Osteoblast (primary cell): ENCODE data around the gene RIN3. TPM values are rescaled to one million over a fixed set of nuclear protein-coding genes. Genes with fewer than 3 reads are reported as not detected.

Experiments
- DNase-seq: peaks from one replicate; pipeline ENCODE4 v3.0.0; 2011; ENCODE audit warnings: low spot score, mixed read lengths; ENCODE audit not compliant: insufficient read length; ENCODE audit errors: missing footprints
- H2AFZ ChIP-seq: 2 replicates; pipeline ENCODE4 v1.6.0; 2011; ENCODE audit warnings: mild to moderate bottlenecking, low read length
- H3K27ac ChIP-seq: 2 replicates; pipeline ENCODE4 v1.5.1; 2011; ENCODE audit warnings: mild to moderate bottlenecking, low read depth, low read length, moderate library complexity
- H3K27me3 ChIP-seq: 2 replicates; pipeline ENCODE4 v1.6.0; 2012; ENCODE audit warnings: mild to moderate bottlenecking, control low read depth, inconsistent platforms, low read length, moderate library complexity; ENCODE audit not compliant: insufficient read depth
- H3K36me3 ChIP-seq: 2 replicates; pipeline ENCODE4 v1.5.1; 2011; ENCODE audit warnings: mild to moderate bottlenecking, low read length, control low read depth, moderate library complexity; ENCODE audit not compliant: insufficient read depth
- H3K4me1 ChIP-seq: 2 replicates; pipeline ENCODE4 v1.5.1; 2011; ENCODE audit warnings: mild to moderate bottlenecking, low read length, control low read depth, moderate library complexity; ENCODE audit not compliant: insufficient read depth
- H3K4me2 ChIP-seq: 2 replicates; pipeline ENCODE4 v1.6.0; 2011; ENCODE audit warnings: mild to moderate bottlenecking, low read length; ENCODE audit not compliant: insufficient read depth
- H3K4me3 ChIP-seq: fragments of 200-600 bp; sonication (generic); 3 replicates; pipeline ENCODE4 v1.5.1; 2012; ENCODE audit warnings: mild to moderate bottlenecking, low read length, inconsistent platforms; ENCODE audit not compliant: insufficient read depth
- H3K79me2 ChIP-seq: 2 replicates; pipeline ENCODE4 v1.6.0; 2012; ENCODE audit warnings: mild to moderate bottlenecking, low read length, control low read depth, inconsistent platforms; ENCODE audit not compliant: insufficient read depth
- H3K9me3 ChIP-seq: 2 replicates; pipeline ENCODE4 v1.5.1; 2011; ENCODE audit warnings: low read depth, low read length, control low read depth
- H4K20me1 ChIP-seq: 2 replicates; pipeline ENCODE4 v1.6.0; 2012; ENCODE audit warnings: mild to moderate bottlenecking, low read length, control low read depth; ENCODE audit not compliant: insufficient read depth
- total RNA-seq: library from RNA; depleted of rRNA; stranded (reverse); fragments of >200 nt; gene quantifications from 2 replicates; pipeline ENCODE4 v1.2.3, GENCODE V29; 2012
- TF ChIP-seq, protein P1 (sequence below): IDR thresholded peaks from 2 replicates; pipeline ENCODE4 v1.5.1; 2011; ENCODE audit warnings: mild to moderate bottlenecking, low read depth, low read length, moderate library complexity; ENCODE audit errors: extremely low read depth

Gene RIN3
- total RNA-seq, 1 donor, result 7.6 TPM

DNA sequence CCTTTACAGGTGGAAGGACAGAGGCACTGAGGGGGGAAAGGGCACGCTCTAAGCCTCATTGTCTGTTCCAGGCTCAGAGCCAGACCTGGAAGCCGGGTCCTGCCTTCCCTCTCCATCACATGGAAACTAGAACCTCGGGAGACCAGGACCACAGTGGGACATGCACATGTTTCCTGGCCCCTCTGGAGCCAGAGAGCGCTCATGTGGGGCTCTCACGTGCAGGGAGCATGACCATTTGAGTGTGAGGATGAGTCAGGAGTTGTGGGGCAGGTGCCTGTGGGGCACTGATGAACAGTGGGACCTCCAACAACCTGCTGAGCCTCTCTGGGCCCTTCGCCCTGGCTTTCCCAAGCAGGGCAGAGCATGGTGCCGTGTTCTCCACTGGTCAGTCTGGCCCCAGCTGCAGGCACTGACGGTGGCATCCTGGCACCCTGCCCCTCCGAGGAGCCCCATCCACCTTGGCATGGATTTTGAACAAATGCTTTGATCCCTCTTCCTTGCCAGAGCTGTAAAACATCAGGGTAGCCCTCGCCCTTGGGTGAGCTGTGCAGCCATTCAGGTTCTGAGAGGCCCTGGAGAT is 100.2 kb downstream of the RIN3 start:
- H2AFZ ChIP-seq, result no peak overlapping the region
- H3K27ac ChIP-seq, result no peak overlapping the region
- H3K4me3 ChIP-seq, result no peak overlapping the region
- H3K4me2 ChIP-seq, result no peak overlapping the region
- H3K4me1 ChIP-seq, result peaks cover 8% of the 10 kb centered on the region
- TF ChIP-seq, protein P1, sequence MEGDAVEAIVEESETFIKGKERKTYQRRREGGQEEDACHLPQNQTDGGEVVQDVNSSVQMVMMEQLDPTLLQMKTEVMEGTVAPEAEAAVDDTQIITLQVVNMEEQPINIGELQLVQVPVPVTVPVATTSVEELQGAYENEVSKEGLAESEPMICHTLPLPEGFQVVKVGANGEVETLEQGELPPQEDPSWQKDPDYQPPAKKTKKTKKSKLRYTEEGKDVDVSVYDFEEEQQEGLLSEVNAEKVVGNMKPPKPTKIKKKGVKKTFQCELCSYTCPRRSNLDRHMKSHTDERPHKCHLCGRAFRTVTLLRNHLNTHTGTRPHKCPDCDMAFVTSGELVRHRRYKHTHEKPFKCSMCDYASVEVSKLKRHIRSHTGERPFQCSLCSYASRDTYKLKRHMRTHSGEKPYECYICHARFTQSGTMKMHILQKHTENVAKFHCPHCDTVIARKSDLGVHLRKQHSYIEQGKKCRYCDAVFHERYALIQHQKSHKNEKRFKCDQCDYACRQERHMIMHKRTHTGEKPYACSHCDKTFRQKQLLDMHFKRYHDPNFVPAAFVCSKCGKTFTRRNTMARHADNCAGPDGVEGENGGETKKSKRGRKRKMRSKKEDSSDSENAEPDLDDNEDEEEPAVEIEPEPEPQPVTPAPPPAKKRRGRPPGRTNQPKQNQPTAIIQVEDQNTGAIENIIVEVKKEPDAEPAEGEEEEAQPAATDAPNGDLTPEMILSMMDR, result no peak
- no peaks in the 10 kb centered on the region for H4K20me1 ChIP-seq
- H3K79me2 ChIP-seq, result peaks cover 7% of the 10 kb centered on the region
- H3K27me3 ChIP-seq, result no peaks in the 10 kb centered on the region
- no peaks in the 10 kb centered on the region for H3K36me3 ChIP-seq
- no peaks in the 10 kb centered on the region for H3K9me3 ChIP-seq
- no peak for DNase-seq

DNA sequence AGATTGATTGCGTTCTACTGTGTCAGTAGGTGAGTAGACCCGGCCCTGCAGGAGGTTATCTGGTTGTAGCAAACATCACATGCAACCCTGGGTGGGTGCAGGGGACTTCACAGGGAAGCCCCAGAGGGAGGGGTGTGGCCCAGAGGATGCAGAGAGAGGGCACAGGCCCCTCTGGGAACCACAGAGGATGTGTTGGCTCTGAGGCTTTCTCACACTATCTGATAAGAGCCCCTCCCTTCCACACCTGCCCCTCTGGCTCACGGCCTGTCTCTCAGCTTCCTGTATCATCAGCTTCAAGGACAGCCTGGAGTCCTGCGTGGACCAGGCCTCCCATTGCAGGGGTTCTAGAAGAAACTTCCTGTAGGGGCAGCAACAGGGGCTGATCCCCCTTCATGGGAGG is 101.9 kb downstream of the RIN3 start:
- TF ChIP-seq, protein P1, result no peak
- Histone ChIP-seq H3K27me3 (no peaks in the 10 kb centered on the region), H3K4me2 (no peak overlapping the region), H3K9me3 (no peaks in the 10 kb centered on the region), H4K20me1 (no peaks in the 10 kb centered on the region), H3K79me2 (peaks cover 1% of the 10 kb centered on the region), H2AFZ (no peak overlapping the region), H3K36me3 (no peaks in the 10 kb centered on the region), H3K4me1 (peaks cover 10% of the 10 kb centered on the region), H3K4me3 (no peak overlapping the region), H3K27ac (peak overlapping the region; percentile 17)
- no peak for DNase-seq

DNA sequence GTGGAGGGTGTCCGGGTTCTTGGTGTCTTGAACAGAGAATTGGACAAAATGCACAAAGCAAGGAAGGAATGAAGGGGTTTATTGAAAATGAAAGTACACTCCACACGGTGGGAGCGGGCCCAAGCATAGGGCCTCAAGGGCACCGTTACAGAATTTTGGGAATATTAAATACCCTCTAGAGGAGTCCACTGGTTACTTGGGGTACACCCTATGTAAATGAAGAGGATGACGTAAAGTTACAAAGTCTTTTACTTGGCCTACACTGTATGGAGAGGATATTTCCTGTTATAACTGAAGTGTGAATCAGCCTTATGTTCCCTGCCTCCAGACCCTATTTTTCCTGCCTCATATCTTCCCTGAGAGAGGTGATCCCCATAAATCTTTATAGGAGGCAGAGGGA is 102.6 kb downstream of the RIN3 start:
- DNase-seq, result no peak
- Histone ChIP-seq H3K27ac (peak overlapping the region; percentile 17), H3K79me2 (no peaks in the 10 kb centered on the region), H3K4me3 (no peak overlapping the region), H3K4me2 (no peak overlapping the region), H2AFZ (no peak overlapping the region), H4K20me1 (no peaks in the 10 kb centered on the region), H3K27me3 (no peaks in the 10 kb centered on the region), H3K4me1 (peaks cover 10% of the 10 kb centered on the region), H3K36me3 (no peaks in the 10 kb centered on the region), H3K9me3 (no peaks in the 10 kb centered on the region)
- TF ChIP-seq, protein P1, result no peak

DNA sequence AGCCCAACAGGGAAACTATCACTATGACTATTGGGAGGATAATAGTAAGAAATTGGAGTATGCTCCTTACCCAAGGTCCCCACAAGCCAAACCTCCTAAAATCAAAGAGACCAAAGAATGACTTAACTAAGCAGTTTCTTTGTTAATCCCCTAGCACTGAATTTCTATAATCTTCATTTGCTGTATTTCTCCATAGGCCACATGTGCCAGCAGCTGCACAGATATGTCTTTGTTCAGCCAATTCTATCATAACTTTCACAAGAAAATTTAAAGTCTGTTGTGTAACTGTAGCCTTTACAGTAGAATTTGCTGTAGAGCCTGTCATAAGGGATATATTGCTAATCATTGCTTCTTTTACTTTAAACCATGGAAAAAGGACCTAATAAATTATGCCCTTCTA is 104.0 kb downstream of the RIN3 start:
- Histone ChIP-seq H3K4me3 (no peak overlapping the region), H3K36me3 (peaks cover 8% of the 10 kb centered on the region), H3K79me2 (no peaks in the 10 kb centered on the region), H3K27me3 (no peaks in the 10 kb centered on the region), H4K20me1 (no peaks in the 10 kb centered on the region), H2AFZ (no peak overlapping the region), H3K27ac (no peak overlapping the region), H3K4me1 (peaks cover 10% of the 10 kb centered on the region), H3K9me3 (peaks cover 6% of the 10 kb centered on the region), H3K4me2 (no peak overlapping the region)
- TF ChIP-seq, protein P1, result no peak
- no peak for DNase-seq
